HG02973 (cell line): Measurements from ENCODE around the gene SLITRK4.

ENCODE experiments used
- ATAC-seq: cut with Tn5 transposase; IDR thresholded peaks from one replicate; pipeline ENCODE4 v1.9.1; 2021; ENCODE audit warnings: moderate library complexity; ENCODE audit not compliant: unreplicated experiment

SLITRK4 gene, protein sequence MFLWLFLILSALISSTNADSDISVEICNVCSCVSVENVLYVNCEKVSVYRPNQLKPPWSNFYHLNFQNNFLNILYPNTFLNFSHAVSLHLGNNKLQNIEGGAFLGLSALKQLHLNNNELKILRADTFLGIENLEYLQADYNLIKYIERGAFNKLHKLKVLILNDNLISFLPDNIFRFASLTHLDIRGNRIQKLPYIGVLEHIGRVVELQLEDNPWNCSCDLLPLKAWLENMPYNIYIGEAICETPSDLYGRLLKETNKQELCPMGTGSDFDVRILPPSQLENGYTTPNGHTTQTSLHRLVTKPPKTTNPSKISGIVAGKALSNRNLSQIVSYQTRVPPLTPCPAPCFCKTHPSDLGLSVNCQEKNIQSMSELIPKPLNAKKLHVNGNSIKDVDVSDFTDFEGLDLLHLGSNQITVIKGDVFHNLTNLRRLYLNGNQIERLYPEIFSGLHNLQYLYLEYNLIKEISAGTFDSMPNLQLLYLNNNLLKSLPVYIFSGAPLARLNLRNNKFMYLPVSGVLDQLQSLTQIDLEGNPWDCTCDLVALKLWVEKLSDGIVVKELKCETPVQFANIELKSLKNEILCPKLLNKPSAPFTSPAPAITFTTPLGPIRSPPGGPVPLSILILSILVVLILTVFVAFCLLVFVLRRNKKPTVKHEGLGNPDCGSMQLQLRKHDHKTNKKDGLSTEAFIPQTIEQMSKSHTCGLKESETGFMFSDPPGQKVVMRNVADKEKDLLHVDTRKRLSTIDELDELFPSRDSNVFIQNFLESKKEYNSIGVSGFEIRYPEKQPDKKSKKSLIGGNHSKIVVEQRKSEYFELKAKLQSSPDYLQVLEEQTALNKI

DNA sequence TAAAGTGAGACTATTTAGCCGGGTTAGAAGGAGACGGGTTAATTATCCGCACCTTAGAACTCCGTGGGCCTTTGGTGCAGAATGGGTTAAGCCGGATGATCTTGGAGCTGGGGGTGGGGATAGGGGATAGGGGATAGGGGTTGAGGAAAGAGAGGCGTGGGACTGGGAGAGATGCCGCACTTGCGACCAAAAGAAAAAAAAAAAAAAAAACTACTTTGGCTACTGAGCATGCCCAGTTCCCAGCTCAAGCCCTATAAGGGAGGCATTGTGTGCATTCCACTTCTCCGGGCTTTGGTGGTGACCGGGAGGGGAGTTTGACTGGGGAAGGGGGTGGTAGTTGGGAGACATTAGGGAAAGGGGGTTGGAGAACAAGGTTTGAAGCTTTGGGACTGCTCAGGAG, at the start of gene SLITRK4:
Gene SLITRK4 (minus strand): TSS at position 187 of the 400 bp plus-strand sequence. CDS start 4,993 bp downstream, outside the sequence.
- no peak for ATAC-seq

DNA sequence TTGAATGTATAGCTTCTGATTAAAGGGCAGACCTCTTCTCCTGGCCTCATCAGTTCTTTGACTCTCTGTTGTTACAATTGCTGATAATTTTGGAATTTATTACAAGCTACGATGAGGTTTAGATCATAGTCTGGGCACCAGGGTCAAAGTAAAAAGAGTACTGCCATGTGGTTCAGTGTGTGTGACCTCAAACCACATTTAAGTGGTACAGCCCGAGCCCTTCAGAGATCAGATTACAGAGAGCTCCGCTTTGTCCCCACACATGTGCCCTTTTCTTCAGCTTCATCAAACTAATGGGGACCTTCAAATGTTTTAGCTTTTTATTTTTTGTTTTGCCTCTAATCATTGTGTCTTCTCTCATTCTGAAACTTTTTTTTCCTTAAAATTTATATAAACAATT, 47.6 kb upstream of the SLITRK4 start:
- ATAC-seq, result no peak

DNA sequence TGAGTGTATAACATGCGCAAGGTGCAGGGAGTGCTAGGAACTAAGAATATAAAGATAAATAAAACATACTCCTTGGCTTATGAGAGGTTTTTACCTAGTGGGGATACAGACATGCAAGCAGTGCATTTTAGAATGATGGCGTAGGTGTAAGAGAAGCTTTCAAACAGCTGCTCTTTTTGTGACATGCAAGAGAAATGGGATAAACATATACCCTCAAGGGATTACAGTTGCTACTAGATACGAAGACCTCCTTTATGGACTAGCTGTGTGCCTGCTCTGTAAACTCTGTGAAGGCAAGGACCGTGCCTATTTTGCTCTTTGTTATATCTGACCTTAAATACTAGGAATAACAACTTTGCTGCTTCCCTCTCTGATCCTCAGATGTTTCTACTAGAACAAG, 39.0 kb upstream of the SLITRK4 start:
- ATAC-seq, result no peak

DNA sequence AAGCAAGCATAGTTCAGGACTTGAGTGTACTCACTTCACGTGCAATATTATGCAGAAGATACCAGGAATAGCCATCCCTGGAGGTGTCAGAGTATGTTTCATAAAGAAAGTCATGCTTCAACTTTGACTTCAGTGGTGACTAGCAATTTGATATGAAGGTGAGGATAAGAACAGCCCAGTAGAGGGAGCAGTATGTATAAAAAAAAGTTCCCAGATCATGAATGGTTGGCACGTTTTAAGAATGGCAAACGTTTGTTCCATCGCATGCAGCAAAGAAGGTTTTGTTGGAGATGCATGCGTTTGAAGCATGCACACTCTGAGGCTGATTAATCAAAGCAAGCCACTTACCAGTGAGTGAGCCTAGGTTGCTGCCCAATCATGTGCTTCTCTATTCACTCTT, 33.5 kb upstream of the SLITRK4 start:
- ATAC-seq, result no peak

DNA sequence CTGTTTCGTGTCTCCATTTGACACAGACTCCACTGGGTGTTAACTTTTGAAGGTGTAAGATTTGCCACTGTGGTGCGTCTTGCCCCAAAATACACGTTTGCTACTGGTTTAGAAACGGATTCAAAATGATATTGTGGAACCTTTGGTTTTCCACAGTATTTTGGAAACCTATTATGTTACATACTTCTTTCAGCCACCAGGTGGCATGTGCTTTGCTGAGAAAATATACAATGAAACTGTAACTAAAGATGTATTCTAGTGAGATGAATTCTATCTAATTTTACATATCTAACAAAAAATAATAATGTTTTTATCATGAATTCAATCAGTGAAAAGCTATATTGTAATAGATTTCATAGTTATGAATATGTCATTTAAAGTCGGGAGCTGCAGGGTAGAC, 28.4 kb upstream of the SLITRK4 start:
- ATAC-seq, result no peak

DNA sequence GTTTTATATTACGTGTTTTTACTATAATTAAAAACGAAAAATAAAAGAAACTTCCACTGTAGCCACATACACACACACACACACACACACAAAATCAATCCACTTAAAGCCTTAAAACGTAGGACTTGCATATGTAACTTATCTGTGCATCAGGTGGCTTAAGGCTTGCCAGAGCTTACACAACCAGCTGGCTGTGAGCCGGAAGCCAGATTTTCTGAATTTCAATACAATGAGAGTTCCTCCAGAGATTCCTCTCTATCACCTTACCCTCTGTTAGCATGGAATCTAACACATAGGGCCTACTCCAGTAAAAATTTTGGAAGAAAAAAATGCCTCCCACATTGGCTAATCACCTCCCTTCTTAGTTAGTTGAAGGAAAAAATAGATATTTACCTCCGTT, 27.9 kb upstream of the SLITRK4 start:
- no peak for ATAC-seq

DNA sequence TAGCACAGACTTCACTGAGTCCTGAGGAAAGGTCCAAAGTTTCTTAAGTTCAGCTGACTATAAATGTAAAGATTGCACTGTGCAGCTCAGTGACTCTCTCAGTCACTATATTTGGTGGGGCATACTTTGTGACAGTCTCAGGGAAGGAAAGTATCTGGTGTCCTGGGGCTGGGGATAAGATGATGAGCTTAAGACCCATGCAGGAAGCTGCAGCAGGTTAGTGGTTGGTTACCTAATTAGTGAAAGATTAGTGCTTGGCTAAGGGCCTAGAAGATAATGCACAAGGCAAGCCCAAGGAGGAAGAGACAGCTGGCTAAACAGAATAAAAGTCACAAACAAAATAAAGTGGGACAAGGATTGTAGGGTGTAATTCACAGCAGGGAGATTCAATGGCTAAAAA, 25.4 kb upstream of the SLITRK4 start:
- no peak for ATAC-seq

DNA sequence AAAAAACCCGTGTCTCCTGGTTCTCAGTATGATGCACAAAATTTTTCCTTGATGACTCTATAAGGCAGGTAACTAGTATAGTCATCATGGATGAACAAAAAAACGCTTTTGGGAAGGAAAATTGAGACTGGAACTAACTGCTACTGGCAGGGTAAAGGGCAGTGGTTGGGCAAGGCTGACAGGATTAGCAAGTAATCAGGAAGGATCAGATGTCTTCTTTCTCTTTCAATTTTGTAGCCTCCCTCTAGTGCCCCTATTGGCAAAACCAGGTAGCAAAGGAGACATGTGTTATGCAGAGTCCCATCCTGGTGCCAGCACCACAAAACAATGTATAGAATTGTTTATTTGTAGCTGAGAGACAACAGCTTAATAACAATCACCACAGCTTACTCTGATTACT, 12.8 kb upstream of the SLITRK4 start:
- no peak for ATAC-seq

DNA sequence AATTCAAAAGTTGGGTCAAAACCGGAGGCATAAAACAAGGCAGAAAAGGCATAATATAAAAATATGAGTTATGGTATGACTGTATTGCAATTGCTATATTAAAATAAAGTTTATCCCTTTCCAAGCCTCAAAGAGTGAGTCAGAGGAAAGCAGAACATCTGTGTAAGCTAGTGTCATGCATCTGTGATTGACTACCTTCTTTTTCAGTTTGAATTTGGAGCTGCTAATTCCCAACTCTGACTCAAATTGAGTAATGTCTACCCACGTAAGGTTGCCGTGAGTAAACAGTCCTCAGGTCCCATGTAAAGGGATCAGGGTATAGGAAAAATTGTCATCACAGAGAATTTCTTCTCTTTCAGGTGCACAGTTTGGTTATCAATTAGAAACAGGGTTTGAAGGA, 6.5 kb upstream of the SLITRK4 start:
- ATAC-seq, result no peak

DNA sequence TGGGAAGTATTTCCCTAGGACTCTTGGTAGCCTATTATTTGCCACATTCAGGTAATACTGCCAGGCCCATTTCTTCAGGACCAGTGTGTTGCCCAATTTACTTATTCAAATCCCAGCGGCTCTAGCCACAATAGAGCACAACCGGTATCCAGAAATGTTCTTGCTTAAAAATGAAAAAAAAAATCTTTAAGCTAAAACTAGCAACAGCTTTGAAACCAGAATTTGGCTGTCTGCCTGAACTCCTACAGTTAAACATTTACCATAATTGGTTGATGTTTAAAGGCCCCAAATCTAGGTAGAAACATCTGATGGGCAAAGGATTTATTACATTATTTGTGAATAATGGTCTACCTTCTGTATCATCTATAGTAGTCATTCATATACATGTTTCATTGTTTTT, 930 bp upstream of the SLITRK4 start:
- ATAC-seq, result no peak

DNA sequence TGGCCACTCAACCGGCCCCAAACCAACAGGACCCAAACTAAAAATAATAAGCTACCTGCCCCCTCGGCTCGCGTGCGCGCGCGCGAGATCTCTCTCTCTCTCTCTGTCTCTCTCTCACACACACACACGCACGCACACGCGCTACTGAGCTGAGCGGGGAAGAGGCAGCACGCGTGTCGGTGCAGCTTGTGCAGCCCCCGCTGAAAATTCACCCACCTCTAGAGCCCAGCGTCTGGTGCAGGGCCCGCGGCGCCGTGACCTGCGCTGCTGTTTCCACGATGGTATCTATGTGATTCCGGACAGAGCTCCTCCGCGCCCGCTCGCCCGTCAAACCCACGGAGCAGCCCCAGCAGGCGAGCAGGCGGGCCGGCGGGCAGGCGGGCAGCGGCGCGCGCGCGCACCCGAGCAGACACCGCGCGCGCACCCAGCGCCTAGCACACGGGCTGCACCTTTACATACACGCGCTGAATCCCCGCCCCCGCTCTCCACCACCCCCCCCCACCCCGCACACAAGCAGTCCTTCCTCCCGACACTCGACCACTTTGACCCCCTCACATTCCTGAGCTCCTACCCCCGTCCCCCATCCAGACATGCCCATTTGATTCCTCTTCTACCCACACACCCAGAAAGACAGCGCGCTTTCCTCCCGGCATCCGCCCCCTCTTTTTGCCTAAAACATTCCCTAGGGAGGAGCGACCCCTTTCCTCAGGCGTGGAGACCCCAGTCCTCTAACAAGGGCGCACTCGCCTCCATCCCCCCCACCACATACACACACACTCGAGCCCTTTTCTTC, 1.0 kb downstream of the SLITRK4 start:
- no peak for ATAC-seq

DNA sequence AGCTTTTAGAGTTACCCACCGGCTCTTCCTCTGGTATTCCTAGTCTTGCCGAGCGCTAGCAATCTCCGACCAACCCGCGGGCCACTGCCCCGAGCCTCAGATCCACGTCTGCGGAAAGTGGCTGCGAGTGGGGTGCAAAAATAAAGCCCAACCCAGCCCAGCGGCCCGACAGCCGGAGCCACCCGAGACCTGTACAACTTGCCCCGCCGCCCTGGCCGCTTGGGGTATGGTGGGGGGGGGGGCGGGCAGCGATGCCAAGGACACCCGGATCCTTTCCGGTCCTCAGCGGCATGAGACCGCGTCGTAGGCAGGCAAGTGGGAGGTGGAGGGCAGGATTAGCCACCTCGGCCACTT, 1.6 kb downstream of the SLITRK4 start:
- ATAC-seq, result no peak

DNA sequence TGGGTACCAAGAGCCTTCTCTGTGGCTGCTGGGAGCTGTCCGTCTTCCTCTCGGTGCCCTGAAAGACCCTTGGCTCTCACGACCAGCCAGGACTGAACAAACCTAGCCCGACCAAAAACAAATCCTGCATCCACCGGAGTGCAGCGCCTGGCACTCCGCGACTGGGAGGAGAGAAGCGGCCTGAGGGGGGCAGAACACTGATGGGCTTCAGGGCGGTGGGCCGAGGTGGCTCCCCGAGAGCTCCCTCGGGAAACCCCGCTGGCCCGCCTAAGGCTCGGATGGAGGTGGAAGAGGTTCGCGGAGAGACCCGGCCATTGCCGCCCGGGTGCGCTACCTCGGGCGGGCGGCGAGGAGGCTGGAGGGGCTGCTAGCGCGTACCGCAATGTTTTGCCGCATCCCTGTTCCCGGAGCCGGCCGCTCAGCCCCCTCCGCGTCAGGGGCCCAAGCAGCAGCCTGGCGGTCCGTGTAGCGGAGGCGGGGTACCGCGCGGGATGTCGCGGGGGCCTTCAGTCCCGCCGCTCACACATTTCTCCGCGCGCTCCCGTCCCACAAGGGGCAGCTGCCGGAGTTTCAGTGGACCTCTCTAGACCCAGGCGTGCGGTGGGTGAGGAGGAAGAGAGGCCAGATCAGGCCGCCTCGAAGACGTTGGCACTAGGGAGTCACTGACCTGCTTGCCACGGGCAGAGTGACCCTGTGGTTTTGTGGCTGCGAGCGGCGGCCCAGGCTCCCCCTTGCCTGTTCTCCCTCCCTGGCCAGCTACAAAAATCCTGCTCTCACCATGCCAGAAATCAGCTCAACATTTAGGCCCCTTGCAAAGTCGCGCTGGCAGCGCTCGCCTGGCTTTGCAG, 2.2 kb downstream of the SLITRK4 start:
- ATAC-seq, result no peak

DNA sequence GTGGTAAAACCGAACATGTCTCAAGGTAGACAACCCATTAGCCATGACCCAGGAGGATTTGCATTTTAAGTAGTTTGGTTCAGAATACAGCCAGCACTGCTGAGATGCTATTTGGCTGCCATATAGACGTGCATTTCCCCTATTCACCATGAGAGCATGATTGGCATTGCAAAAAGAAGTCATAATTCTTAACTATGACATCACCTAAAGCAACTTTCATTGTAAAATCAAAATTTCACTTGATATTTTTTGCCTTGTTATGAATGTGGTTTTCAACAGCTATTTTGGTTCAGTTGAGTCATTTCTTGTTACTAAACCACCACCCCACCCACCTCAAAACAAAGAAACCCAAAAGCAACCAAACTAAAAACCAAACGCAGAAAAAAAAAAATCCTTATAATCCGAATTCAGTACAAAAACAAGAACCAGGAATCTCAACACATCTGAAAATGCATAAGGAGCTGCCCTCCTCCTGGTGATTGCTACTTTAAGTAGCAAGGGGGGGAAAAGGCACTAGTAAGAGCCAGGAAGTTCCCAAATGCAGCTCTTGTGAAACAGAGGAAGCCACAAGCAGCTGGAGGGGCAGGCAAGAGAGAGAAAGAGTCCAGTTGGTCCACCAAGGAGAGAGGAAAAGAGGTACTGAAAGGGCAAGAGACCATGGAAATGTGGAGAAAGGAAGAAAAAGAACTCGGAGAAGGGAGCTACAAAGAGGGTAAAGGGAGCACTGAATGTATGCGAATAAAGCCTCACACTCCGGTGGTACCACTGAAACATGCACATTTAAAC, 3.1 kb downstream of the SLITRK4 start:
- no peak for ATAC-seq

DNA sequence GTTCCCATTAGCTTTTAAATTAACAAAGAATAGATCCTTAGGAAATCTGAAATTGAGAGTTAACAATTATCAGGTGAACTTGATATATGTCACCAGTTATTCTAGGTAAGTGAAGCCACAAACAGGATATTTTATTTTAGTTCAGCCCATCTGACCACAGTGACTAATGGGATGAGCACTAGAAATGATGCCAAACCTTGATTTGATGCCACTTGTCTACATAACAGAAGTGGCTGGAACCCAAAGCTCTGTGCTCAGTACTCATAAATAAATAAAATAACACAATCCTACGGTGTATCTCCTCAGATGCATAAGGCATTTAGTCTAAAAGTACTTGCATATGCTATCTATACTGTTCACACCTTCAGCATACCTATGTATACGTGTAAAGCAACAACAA, 12.2 kb downstream of the SLITRK4 start:
- no peak for ATAC-seq

DNA sequence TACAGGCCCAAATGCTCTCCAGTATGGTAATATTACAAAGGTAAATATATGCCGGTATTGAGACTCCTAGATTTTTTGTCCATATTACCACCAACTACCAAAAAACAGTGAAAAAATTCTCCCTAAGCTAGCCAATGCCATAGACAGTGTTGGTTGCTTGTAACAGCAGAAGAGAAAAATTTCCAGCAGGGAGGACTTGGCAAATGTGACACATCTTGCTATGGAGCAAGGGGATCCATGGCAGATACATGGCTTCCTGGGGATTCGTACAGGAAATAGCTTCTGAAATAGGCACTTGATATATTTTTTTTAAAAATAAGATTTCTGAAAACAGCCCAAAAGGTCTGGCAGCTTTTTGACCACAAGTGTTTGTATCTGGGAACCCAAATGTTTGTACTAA, 14.6 kb downstream of the SLITRK4 start:
- ATAC-seq, result no peak

DNA sequence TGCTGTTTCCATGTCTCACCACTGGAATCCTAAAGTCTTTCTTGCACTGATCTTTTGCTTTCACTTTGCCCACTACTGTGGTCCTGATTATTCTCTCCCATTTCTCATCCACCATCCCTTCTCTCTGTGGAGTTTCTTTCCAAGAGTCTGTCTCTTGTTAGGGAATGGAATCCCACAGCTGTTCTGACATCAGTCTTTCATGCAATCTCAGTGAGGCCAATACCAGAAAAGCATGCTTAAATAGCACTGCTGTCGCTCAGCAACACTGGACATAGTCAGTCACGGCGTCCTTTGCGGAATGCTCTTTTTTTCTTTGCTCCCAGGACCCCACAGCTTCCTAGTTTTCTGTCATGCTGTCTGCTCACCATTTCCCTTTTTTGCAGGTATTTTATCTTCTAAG, 20.1 kb downstream of the SLITRK4 start:
- no peak for ATAC-seq

DNA sequence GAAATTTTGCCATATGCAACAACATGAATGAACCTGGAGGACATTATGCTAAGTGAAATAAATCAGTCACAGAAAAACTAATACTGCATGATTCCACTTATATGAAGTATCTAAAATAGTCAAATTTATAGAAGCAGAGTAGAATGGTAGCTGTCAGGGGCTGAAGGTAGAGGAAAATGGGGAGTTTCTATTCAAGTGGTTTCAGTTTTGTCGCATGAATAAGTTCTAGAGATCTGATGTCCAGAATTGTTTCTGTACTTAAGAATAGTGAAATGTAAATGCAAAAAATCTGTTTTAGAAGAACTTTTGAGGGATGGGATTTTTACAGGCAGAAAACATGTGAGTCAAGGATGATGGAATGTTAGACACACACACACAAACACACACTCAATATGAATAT, 34.1 kb downstream of the SLITRK4 start:
- ATAC-seq, result no peak

DNA sequence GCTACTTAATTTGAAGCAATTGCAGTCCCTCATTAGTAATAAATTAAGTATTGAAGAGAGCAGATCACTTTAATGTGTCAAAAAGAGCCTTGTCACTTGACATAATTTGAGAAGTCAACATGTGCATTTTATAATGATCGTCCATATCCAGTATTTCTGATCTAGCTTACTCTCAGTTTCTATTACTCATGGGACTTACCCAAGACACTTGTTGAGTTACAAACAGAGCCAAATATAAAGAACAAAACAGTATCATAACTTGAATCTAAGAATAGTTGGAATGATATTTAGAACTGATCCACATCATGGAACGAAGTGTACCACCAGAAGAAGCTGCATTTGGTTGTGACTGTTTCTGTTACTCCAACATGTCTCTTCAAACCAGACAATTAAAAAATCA, 54.7 kb downstream of the SLITRK4 start:
- no peak for ATAC-seq

DNA sequence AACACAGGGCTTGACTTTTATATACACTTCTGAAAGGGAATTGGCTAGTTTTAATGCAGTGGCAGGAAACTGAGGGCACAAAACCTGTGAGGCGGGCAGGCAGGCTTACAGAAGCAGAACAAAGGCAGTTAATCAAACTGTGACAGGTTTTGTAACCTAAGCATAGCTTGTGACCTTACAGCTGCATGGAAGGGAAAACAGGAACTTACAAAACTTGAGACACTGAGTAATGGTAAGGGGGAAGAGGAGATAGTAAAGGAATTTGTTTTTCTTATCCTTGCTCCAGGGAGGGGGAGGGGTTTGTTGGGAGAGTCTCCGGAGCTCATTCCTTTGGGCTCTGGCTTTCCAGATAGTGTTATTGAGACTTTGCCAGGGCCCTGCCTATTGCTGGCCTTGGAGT, 55.6 kb downstream of the SLITRK4 start:
- ATAC-seq, result no peak
